ENCODE data around the gene ZFYVE9.

DNA sequence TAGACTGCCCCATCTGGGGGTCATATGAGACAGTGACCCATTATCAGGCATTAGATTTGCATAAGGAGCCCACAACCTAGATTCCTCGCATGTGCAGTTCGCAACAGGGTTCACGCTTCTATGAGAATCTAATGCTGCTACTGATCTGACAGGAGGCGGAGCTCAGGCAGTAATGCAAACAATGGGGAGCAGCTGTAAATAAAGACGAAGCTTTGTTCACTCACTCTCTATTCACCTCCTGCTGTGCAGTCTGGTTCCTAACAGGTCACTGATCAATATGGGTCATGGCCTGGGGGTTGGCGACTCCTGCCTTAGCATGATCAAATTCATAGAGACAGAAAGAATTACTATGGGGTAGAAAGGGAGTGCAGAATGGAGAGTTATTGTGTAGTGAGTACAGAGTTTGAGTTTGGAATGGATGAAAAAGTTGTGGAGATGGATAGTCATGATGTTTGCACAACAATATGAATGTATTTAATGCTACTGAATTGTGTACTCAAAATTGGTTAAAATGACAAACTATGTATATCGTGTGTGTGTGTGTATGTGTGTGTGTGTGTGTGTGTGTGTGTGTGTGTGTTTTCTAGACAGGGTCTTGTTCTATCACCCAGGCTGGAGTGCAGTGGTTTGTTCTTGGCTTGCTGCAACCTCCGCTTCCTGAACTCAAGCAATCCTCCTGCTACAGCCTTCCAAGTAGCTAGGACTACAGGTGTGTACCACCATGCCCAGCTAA is 43.6 kb upstream of the ZFYVE9 start:
- TF ChIP-seq ZNF416 (tag by site-specific recombination; IDR thresholded peaks at IDR 0.05) (no peak), ZNF670 (tag by site-specific recombination; IDR thresholded peaks at IDR 0.05; ENCODE audit: low read depth) (no peak), HOXA7 (CRISPR knock-in tag; IDR thresholded peaks at IDR 0.05; ENCODE audit: borderline replicate concordance) (no peak), ZNF629 (tag by site-specific recombination; IDR thresholded peaks at IDR 0.05) (no peak), MYNN (tag by site-specific recombination; IDR thresholded peaks at IDR 0.05; ENCODE audit: borderline replicate concordance) (no peak), SP2 (tag by site-specific recombination; IDR thresholded peaks at IDR 0.05) (no peak)
- TF ChIP-seq, protein P1, sequence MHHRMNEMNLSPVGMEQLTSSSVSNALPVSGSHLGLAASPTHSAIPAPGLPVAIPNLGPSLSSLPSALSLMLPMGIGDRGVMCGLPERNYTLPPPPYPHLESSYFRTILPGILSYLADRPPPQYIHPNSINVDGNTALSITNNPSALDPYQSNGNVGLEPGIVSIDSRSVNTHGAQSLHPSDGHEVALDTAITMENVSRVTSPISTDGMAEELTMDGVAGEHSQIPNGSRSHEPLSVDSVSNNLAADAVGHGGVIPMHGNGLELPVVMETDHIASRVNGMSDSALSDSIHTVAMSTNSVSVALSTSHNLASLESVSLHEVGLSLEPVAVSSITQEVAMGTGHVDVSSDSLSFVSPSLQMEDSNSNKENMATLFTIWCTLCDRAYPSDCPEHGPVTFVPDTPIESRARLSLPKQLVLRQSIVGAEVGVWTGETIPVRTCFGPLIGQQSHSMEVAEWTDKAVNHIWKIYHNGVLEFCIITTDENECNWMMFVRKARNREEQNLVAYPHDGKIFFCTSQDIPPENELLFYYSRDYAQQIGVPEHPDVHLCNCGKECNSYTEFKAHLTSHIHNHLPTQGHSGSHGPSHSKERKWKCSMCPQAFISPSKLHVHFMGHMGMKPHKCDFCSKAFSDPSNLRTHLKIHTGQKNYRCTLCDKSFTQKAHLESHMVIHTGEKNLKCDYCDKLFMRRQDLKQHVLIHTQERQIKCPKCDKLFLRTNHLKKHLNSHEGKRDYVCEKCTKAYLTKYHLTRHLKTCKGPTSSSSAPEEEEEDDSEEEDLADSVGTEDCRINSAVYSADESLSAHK (tag by site-specific recombination; IDR thresholded peaks at IDR 0.05): no peak
- TF ChIP-seq, protein P2, sequence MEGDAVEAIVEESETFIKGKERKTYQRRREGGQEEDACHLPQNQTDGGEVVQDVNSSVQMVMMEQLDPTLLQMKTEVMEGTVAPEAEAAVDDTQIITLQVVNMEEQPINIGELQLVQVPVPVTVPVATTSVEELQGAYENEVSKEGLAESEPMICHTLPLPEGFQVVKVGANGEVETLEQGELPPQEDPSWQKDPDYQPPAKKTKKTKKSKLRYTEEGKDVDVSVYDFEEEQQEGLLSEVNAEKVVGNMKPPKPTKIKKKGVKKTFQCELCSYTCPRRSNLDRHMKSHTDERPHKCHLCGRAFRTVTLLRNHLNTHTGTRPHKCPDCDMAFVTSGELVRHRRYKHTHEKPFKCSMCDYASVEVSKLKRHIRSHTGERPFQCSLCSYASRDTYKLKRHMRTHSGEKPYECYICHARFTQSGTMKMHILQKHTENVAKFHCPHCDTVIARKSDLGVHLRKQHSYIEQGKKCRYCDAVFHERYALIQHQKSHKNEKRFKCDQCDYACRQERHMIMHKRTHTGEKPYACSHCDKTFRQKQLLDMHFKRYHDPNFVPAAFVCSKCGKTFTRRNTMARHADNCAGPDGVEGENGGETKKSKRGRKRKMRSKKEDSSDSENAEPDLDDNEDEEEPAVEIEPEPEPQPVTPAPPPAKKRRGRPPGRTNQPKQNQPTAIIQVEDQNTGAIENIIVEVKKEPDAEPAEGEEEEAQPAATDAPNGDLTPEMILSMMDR (tag by site-specific recombination; IDR thresholded peaks at IDR 0.05): no peak
- TF ChIP-seq, protein P3, sequence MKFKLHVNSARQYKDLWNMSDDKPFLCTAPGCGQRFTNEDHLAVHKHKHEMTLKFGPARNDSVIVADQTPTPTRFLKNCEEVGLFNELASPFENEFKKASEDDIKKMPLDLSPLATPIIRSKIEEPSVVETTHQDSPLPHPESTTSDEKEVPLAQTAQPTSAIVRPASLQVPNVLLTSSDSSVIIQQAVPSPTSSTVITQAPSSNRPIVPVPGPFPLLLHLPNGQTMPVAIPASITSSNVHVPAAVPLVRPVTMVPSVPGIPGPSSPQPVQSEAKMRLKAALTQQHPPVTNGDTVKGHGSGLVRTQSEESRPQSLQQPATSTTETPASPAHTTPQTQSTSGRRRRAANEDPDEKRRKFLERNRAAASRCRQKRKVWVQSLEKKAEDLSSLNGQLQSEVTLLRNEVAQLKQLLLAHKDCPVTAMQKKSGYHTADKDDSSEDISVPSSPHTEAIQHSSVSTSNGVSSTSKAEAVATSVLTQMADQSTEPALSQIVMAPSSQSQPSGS (tag by site-specific recombination; IDR thresholded peaks at IDR 0.05; ENCODE audit: low read depth): no peak

Data from HEK293 (cell line).